Retina (tissue), 1 donor: Measurements from ENCODE around the gene OBP2A.
"Not testable (repeated sequence)": the region's sequence is repeated elsewhere in the genome, so short reads cannot be mapped to it uniquely, and the experiment has no call there.

Source experiments
- DNase-seq: peaks from one replicate; pipeline ENCODE4 v3.0.0-alpha.2; 2016

Gene OBP2A

GRCh38 chr9:135528842-135529435 is 17.0 kb upstream of the OBP2A start:
- not testable (repeated sequence) for DNase-seq

DNA sequence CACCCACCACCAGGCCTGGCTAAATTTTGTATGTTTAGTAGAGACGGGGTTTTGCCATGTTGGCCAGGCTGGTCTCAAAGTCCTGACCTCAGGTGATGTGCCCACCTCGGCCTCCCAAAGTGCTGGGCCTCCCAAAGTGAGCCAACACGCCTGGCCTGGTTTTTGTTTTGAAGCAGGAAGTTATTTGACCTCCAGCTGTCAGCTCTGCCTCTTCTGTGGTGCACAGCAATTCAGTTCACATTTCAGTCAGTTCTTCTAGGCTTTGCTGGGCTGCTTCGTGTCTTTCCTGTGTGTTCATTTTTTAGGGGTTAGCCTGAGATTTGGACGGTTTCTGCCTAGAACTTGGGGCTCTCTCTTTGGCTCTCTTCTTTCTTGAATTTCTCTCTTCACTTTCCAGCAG is 15.8 kb upstream of the OBP2A start:
- no peak for DNase-seq

GRCh38 chr9:135531096-135531495 is 14.8 kb upstream of the OBP2A start:
- no peak for DNase-seq

GRCh38 chr9:135533113-135533512 is 12.8 kb upstream of the OBP2A start:
- no peak for DNase-seq

GRCh38 chr9:135533674-135534073 is 12.3 kb upstream of the OBP2A start:
- DNase-seq = no peak

DNA sequence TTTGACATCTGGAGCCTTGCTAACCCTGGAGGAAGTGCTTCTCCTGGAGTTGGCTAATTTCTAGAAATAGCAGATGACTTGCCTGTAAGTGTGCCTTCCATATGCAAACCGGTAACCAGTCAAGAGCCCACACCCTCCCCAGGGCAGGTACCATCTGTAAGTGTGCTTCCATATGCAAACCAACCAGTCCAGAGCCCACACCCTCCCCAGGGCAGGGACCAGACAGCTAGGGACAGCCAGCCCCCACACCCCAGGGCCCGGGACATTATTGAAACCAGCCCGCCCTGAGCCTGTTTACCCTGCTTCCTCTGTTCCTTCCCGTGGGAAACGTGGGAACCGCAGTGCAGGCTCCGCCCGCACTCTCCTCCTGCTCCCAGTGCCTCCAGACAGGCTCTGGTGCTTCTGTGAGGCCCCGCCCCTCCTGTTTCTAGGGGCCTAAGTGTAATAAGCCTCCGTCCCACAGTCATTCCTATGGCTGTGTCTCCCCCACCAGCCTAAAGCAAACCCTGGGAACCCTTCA is 11.7 kb upstream of the OBP2A start:
- not testable (repeated sequence) for DNase-seq

DNA sequence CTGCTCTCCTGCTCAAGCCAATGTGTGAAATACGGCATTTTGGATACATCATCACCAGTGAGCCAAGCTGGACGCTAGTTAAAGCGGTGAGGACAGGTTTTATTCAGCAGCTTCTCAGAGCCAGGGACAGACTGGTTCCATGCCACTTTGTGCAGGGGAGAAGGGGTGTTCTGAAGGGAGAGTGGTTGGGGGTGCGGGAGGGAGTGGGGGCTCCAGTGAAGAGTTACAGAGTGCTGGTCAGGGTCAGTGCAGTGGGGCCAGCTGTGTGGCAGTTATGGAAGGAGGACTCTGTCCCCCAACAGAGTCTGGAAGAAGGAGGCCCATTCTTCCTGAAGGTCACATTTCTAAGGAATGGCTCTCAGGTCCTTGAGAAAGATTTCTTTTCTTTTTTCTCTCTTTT is 11.1 kb upstream of the OBP2A start:
- DNase-seq = not testable (repeated sequence)

DNA sequence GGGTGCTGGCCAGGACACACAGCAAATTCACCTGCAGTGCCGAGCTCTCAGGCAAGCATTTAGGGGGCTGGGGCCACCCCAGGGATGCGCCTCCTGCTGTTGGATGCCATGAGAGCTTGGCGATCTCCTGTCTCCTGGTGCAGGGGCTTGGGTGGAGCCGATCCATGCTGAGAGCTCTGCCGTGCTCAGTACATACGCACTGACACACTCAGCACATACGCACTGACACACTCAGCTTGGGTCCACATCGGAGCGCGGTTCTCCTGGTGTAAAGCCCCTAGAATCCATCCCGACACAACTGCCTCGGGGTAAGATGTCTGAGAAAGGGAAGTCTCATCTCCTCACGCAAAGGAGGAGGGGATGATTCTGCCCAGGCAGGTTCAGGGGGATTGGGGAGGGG is 10.3 kb upstream of the OBP2A start:
- DNase-seq = not testable (repeated sequence)

DNA sequence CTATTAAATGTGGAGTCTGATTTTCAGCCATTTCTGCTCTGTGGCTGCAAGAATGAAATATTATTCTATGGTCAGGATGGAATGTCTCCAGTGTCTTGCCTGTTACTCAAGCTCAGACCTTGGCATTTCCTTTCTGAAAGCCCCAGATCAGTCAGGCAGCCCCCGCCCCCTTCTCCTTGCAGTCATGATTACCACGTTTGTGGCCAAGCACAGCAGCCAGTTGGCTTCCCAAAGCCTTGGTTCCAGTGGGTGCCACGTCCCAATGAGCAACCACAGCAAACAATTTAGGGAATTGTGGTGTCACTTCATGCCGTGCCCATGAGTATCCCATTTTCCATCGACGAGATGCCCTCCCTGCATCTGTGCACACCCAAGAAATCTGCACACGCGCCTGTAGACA is 9.7 kb upstream of the OBP2A start:
- DNase-seq = no peak

DNA sequence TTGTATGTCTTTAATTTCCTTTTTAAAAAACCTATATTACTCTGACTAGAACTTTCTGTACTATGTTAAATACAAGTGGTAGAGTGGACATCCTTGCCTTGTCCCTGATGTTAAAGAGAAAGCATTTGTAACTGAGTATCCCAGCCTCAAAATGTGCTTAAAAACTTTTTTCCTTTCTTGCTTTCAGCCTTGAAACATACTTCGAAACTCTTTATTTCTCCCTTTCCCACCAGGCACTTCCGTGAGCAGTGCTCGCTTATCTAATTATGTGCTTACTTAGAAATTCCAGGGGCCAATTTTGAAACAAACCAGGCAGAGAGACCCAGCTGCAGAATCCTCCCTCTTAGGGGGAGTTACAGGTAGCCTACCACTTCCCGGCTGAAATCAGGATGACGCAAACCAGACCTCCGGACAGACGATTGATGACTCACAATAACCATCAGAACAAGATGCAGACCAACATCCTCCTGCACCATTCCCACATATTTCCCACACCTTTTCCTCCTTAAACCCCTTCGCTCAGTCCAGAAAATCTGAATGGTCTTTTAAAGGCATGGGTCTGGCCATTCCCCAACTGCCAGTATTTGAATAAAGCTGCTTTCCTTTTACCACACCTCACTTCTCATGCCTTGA is 2.5 kb upstream of the OBP2A start:
- not testable (repeated sequence) for DNase-seq

- no peak for DNase-seq
Measured at GRCh38 chr9:135544981-135545635, 818 bp upstream of the OBP2A start.

DNA sequence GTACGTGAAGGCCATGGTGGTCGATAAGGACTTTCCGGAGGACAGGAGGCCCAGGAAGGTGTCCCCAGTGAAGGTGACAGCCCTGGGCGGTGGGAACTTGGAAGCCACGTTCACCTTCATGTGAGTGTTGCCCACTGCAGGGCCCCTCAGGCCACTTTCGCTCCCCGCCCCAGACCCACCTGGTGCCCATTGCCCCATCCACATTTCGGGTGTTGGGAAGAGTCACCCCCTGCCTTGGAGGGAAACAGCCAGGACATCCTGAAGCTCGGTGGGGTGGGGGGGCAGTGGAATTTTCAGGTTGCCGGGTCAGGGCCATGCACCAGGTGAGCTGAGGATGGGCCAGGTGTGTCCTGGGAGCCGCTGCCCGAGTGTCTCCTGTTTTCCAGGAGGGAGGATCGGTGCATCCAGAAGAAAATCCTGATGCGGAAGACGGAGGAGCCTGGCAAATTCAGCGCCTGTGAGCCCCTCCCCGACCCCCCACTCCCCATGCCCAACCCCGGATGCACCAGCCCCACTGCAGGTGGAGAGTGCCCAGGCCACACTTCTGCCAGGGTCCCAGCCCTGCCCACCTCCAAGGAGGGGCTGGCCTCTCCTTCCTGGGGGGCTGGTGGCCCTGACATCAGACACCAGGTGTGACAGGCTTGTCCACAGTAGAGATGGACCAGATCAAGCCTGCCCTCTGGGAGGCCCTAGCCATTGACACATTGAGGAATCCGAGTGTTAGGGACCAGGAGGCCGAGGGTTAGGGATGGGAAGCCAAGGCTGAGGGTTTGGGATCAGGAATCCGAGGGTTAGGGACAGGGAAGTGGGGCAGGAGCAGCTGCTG is 1.1 kb downstream of the OBP2A start:
- DNase-seq = not testable (repeated sequence)

DNA sequence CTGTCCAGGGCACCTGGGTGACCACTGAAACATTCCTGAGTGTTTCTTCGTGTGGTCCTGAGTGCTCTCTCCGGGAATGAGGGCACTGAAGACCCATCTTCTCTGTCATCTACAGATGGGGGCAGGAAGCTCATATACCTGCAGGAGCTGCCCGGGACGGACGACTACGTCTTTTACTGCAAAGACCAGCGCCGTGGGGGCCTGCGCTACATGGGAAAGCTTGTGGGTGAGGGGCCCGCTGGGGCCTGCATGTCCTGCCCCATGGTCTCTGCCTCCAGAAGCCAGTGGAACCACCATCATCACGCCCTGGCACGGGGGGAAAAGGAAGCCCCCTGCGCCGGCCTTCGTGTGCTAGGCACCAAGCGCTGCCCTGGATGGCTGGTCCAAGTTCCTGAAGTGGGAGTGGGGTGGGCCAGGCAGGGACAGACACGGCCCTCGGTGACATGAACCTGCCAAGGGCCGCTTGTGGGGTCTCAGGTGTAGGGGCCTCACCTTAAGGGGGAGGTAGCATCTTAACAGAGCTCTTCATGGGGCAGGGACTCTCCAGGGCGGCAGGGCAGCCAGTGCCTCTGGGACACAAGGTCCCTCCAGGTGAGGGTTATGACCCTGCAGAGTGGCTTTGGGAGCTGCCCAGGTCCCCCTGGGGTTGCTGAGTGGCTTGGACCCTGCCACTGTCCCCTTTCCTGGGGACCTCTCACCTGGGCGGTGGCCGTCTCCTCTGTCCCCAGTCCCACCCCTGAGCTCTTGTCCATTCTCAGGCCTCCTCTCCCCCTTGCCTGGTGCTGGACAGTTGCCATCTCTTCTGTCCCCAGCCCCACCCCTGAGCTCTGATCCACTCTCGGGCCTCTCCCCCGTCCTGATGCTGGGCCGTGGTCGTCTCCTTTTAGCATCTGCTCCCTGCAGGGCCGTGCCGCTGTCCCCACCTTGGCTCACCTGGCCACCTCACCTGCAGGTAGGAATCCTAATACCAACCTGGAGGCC is 2.1 kb downstream of the OBP2A start:
- DNase-seq = no peak

- not testable (repeated sequence) for DNase-seq
Measured at GRCh38 chr9:135549478-135550343, 3.8 kb downstream of the OBP2A start.

- DNase-seq = no peak
Measured at GRCh38 chr9:135550344-135550918, 4.5 kb downstream of the OBP2A start.

- DNase-seq = no peak
Measured at GRCh38 chr9:135551031-135551430, 5.1 kb downstream of the OBP2A start.

- DNase-seq = no peak
Measured at GRCh38 chr9:135551456-135551855, 5.5 kb downstream of the OBP2A start.

DNA sequence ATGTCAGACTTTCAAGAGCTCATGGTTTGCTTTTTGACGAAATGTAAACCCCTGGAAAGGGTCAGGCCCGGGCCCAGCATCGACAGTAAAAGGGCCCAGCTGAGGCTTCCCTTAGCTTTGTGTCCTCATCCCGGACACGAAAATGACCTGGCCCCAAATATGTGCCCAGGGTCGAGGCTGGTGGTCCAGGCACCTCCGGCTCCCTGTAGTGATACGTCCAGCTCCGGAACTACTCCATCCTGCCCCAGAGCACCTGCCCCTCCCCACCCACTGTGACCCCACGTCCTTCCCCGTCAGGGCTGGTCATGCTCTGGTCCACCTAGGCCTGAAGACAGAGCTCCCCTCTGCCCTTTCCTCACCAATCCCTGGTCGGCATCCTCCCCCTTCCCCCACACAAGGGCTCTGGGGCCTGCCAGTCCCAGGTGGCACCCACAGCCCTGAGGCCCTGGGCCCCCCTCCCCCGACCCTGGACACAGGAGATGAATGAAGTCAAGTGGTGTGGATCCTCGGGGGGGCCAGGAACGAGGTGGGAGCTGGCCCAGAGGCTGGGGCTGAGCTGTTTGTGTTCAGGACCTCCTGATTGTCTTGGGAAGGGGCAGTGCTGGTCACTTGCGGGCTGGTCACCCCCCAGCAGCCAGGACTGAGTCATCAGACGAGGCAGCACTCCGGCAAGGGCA is 6.2 kb downstream of the OBP2A start:
- no peak for DNase-seq

GRCh38 chr9:135552698-135553171 is 6.8 kb downstream of the OBP2A start:
- no peak for DNase-seq

- DNase-seq = no peak
Measured at GRCh38 chr9:135554718-135555117, 8.8 kb downstream of the OBP2A start.
